ELF-1 (cell line): ENCODE results near the gene ZNF821.
"Not testable (repeated sequence)": the region's sequence is repeated elsewhere in the genome, so short reads cannot be mapped to it uniquely, and the experiment has no call there.

Source experiments
- DNase-seq: peaks from one replicate; pipeline ENCODE4 v3.0.0-alpha.2; 2016; ENCODE audit warnings: low read depth, low spot score

Gene ZNF821

GRCh38 chr16:71883849-71884638 lies at the start of gene ZNF821:
Gene ZNF821, minus strand, starts transcription at chr16:71884182. Its CDS starts 4,236 bp downstream, at chr16:71879946.
- peak; percentile 93 for DNase-seq

GRCh38 chr16:71933017-71933416 lies 49.0 kb upstream of the ZNF821 start:
- DNase-seq = no peak

- DNase-seq = no peak
Observed at GRCh38 chr16:71931599-71931998, 47.6 kb upstream of the ZNF821 start.

GRCh38 chr16:71931001-71931400 lies 47.0 kb upstream of the ZNF821 start:
- no peak for DNase-seq

- no peak for DNase-seq
Observed at GRCh38 chr16:71930013-71930563, 46.1 kb upstream of the ZNF821 start.

- DNase-seq = peak; percentile 16
Observed at GRCh38 chr16:71929048-71929447, 45.1 kb upstream of the ZNF821 start.

GRCh38 chr16:71927787-71928186 lies 43.8 kb upstream of the ZNF821 start:
- DNase-seq = peak; percentile 7

- DNase-seq = peak; percentile 56
Observed at GRCh38 chr16:71927383-71927782, 43.4 kb upstream of the ZNF821 start.

- DNase-seq = no peak
Observed at GRCh38 chr16:71924710-71925109, 40.7 kb upstream of the ZNF821 start.

- no peak for DNase-seq
Observed at GRCh38 chr16:71923941-71924690, 40.1 kb upstream of the ZNF821 start.

- no peak for DNase-seq
Observed at GRCh38 chr16:71920658-71921057, 36.7 kb upstream of the ZNF821 start.

GRCh38 chr16:71919035-71919434 lies 35.1 kb upstream of the ZNF821 start:
- DNase-seq = no peak

- DNase-seq = no peak
Observed at GRCh38 chr16:71917900-71918299, 33.9 kb upstream of the ZNF821 start.

GRCh38 chr16:71916397-71916920 lies 32.5 kb upstream of the ZNF821 start:
- DNase-seq = no peak

GRCh38 chr16:71915350-71915749 lies 31.4 kb upstream of the ZNF821 start:
- DNase-seq = no peak

- DNase-seq = no peak
Observed at GRCh38 chr16:71914802-71915201, 30.8 kb upstream of the ZNF821 start.

GRCh38 chr16:71912534-71913275 lies 28.7 kb upstream of the ZNF821 start:
- DNase-seq = no peak

GRCh38 chr16:71911121-71911520 lies 27.1 kb upstream of the ZNF821 start:
- DNase-seq = no peak

- DNase-seq = not testable (repeated sequence)
Observed at GRCh38 chr16:71905765-71906164, 21.8 kb upstream of the ZNF821 start.

GRCh38 chr16:71904239-71904638 lies 20.3 kb upstream of the ZNF821 start:
- no peak for DNase-seq

- no peak for DNase-seq
Observed at GRCh38 chr16:71903608-71904007, 19.6 kb upstream of the ZNF821 start.
